ENCODE measurements around the gene GALNT14. TPM values are rescaled to one million over a fixed set of nuclear protein-coding genes. Genes with fewer than 3 reads are reported as not detected.

The GALNT14 gene
- total and polyA plus RNA-seq, 9 donors: 0.28 to 9.8 (median 1.6) TPM; not detected in 3

GRCh38 chr2:30997979-30998378 is 140.3 kb downstream of the GALNT14 start:
- Histone ChIP-seq H3K27ac (no peak overlapping the region), H3K4me1 (ENCODE audit: insufficient read depth) (no peaks in the 10 kb centered on the region), H3K36me3 (no peaks in the 10 kb centered on the region), H3K27me3 (no peaks in the 10 kb centered on the region), H3K4me3 (no peak overlapping the region), H3K9me3 (no peaks in the 10 kb centered on the region)
- DNase-seq: no peak
- intact Hi-C loops (cut with DNase I): no loop called here
- 27 to 44% (median 33%) methylated on average over 5 of the region's 5 CpGs for WGBS, 3 donors
- TF ChIP-seq EP300 (IDR thresholded peaks at IDR 0.05): no peak
- TF ChIP-seq POLR2A (IDR thresholded peaks at IDR 0.05): no peak
- TF ChIP-seq, protein P1, sequence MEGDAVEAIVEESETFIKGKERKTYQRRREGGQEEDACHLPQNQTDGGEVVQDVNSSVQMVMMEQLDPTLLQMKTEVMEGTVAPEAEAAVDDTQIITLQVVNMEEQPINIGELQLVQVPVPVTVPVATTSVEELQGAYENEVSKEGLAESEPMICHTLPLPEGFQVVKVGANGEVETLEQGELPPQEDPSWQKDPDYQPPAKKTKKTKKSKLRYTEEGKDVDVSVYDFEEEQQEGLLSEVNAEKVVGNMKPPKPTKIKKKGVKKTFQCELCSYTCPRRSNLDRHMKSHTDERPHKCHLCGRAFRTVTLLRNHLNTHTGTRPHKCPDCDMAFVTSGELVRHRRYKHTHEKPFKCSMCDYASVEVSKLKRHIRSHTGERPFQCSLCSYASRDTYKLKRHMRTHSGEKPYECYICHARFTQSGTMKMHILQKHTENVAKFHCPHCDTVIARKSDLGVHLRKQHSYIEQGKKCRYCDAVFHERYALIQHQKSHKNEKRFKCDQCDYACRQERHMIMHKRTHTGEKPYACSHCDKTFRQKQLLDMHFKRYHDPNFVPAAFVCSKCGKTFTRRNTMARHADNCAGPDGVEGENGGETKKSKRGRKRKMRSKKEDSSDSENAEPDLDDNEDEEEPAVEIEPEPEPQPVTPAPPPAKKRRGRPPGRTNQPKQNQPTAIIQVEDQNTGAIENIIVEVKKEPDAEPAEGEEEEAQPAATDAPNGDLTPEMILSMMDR (IDR thresholded peaks at IDR 0.05): no peak

- TF ChIP-seq POLR2A (IDR thresholded peaks at IDR 0.05) (no peak), EP300 (IDR thresholded peaks at IDR 0.05) (no peak)
- TF ChIP-seq, protein P1 (IDR thresholded peaks at IDR 0.05): no peak
- DNase-seq: no peak
- Histone ChIP-seq H3K9me3 (no peaks in the 10 kb centered on the region), H3K4me1 (ENCODE audit: insufficient read depth) (no peaks in the 10 kb centered on the region), H3K4me3 (no peak overlapping the region), H3K36me3 (no peaks in the 10 kb centered on the region), H3K27ac (no peak overlapping the region), H3K27me3 (no peaks in the 10 kb centered on the region)
- intact Hi-C loops (cut with DNase I): no loop called here
- WGBS, 3 donors: 66 to 74% (median 69%) methylated on average over 11 of the region's 11 CpGs
These were observed 143.8 kb downstream of the GALNT14 start for GRCh38 chr2:30994227-30995056.

GRCh38 chr2:30992781-30993180 is 145.5 kb downstream of the GALNT14 start:
- no peak overlapping the region for H3K27ac ChIP-seq
- H3K4me3 ChIP-seq: no peak overlapping the region
- no peaks in the 10 kb centered on the region for H3K9me3 ChIP-seq
- H3K36me3 ChIP-seq: no peaks in the 10 kb centered on the region
- WGBS, 3 donors: 94 to 96% (median 95%) methylated on average over 18 of the region's 18 CpGs
- H3K27me3 ChIP-seq: no peaks in the 10 kb centered on the region
- no peaks in the 10 kb centered on the region for H3K4me1 ChIP-seq (ENCODE audit: insufficient read depth)
- no peak for TF ChIP-seq EP300 (IDR thresholded peaks at IDR 0.05)
- TF ChIP-seq, protein P1 (IDR thresholded peaks at IDR 0.05): no peak
- no peak for TF ChIP-seq POLR2A (IDR thresholded peaks at IDR 0.05)
- intact Hi-C loops (cut with DNase I): no loop called here
- no peak for DNase-seq

GRCh38 chr2:30990671-30991070 is 147.6 kb downstream of the GALNT14 start:
- intact Hi-C loops (cut with DNase I): no loop called here
- Histone ChIP-seq H3K36me3 (no peaks in the 10 kb centered on the region), H3K27me3 (no peaks in the 10 kb centered on the region), H3K4me1 (ENCODE audit: insufficient read depth) (peaks cover 2% of the 10 kb centered on the region), H3K4me3 (no peak overlapping the region), H3K9me3 (no peaks in the 10 kb centered on the region), H3K27ac (no peak overlapping the region)
- 59 to 78% (median 60%) methylated on average over 4 of the region's 4 CpGs for WGBS, 3 donors
- no peak for DNase-seq
- no peak for TF ChIP-seq POLR2A (IDR thresholded peaks at IDR 0.05)
- TF ChIP-seq, protein P1 (IDR thresholded peaks at IDR 0.05): no peak
- no peak for TF ChIP-seq EP300 (IDR thresholded peaks at IDR 0.05)

Measured in ovary (tissue), 9 donors.